NOMO-1 treated with dmso at 0.1 percent for 144 hours (cell line): Measurements from ENCODE around the gene TCP10L.
A peak's percentile ranks its signal among the peaks of the same experiment; 100 is the strongest.
"Not testable (repeated sequence)": the region's sequence is repeated elsewhere in the genome, so short reads cannot be mapped to it uniquely, and the experiment has no call there.

Experiments used
- DNase-seq: peaks from one replicate; lab custom pipeline; 2025; ENCODE audit not compliant: unreplicated experiment; lab: John Stamatoyannopoulos, UW

The TCP10L gene

DNA sequence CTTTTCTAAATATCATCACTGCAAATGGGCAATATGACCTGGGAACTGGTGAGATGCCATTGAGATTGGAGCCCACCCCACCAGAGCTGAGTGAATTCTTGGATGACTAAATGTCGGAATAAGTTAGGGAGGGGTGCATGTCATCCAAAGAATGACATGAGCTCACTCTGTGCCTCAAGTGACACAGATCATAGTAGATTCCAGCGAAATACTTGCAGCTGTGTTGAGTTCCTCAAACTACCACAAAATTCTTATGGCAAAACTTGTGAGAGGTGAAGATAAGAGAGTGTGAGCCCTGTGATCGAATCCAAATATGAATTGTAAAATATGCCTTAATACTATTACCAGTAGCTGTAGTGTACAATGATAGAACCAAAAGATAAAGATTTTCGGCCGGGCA, 2.3 kb upstream of the TCP10L start:
- DNase-seq: no peak

DNA sequence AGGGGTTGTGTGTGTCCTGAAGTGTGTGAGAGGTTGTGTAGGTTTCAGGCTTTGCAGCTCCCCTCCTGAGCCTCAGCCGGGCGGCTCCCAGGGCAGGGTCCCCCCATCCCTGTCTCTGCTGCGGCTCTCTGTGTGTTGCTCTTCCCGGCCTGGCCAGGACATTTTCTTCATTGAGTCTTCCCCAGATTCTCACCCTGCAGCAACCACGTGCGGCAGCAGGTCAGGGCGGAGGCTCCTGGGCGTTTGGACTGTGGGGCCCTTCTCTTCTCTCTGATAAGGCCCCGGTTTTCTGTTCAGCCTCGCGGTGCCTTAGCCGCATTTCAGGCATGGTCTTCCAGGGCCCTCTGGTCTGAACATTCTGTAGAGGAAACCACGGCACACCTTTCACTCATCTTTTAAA, 1.8 kb upstream of the TCP10L start:
- DNase-seq: no peak

DNA sequence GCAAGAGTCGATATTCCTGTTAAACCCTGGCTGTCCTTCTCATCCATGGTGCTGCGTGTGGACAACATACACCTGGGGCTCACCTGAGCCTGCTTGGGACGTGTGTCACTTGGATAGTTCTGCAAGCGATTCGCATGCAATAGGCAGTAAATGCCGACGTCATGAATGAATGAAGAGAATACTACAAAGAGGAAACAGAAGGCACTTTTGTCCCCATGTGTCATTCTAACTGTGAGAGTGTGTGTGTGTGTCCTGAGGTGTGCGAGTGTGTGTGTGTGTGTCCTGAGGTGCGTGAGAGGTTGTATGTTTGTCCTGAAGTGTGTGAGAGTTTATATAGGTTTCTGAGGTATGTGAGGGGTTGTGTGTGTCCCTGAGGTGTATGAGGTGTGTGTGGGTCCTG, 647 bp upstream of the TCP10L start:
- DNase-seq: no peak

DNA sequence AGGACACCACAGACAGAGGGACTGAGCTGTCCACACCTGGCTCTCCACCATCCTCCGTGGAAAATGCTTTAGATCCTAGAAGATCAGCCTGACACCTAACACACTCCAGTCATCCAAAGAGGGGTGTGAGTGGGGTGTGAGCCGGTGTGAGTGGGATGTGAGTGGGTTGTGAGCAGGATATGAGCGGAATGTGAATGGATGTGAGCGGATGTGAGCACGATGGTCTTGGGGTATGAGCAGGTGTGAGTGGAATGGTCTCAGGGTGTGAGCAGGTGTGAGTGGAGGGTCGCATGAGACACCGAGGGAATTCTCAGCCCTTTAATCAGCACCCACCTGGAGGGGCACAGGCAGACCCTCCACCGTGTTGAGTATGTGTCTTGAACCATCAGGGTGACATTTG, 851 bp downstream of the TCP10L start:
- DNase-seq: no peak

DNA sequence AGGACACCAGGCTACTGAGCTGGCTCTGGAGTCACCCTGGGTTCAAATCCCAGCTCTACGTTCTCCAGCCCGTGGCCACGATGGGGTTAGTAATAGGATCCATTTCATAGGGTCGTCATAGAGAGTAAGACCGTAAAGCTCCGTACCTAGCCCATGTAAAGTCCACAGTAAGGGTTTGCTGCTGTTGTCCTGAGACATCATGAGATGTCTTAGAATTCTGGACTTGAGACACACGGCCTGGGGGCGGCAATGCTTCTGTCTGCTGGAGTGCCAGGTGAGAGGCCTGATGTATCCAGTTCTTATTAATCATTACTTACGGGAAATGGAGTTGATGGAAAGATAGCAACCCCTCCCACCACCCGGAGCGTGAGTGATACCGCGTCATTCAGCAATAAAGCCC, 3.6 kb downstream of the TCP10L start:
- DNase-seq: no peak

DNA sequence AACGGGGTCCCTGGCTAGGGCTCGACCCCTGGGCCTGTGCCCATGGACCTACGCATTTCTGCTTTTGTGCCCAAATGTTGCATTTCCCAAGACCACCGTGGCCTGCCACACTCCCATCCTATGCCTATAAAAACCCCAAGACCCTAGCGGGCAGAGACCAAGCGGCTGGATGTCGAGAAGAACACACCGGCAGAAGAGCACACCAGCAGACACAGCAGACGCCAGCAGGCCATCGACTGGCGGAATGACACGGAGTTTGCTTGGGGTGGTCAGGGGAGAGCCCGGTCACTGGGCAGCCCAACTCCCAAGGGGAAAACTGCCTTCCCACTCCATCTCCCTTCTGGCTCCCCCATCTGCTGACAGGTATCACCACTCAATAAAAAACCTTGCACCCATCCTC, 4.4 kb downstream of the TCP10L start:
- no peak for DNase-seq

DNA sequence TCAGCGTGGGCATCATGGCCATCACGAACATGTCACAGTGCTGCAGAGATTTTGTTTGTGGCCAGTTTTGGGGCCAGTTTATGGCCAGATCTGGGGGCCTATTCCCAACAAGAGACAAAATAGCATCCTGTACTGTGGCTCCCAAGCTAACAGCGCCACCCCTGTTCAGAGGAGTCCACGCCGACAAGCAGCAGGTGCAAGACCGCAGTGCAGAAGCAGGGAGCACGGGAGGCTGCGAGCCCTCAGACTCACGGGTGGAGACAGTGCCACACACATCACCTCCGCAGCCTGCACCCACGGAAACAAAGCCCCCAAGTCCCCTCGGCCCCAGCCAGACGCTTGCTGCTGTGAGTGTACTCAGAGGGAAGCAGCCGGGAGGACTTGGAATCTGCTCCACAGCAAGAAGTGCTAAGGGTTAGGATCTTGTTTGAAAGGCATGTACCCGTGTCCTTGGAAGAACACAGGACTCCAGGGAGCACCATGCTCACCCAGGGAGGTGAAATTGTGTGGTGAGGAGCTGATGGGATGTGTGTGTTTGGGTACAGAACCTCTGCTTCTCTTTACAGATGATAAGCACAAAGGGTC, 7.1 kb downstream of the TCP10L start:
- DNase-seq: no peak

DNA sequence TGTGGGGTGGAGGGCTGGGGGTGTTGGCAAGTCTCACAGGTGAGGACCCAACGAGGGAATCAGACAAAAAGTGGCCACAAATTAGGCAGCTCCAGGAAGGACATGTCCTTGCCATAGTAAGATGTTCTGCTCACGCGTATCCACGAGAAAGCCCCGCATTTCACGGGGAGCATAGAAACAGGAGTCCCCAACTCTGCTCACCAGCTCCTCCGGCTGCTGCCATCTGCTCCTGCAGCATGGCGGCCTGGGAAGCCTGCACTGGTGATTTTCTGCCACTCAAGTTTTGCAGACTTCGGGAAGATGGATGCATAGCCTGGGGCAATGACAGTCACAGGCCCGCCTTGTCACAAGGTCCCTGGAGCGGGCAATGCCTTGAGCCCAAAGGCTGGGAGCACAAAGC, 9.3 kb downstream of the TCP10L start:
- no peak for DNase-seq

DNA sequence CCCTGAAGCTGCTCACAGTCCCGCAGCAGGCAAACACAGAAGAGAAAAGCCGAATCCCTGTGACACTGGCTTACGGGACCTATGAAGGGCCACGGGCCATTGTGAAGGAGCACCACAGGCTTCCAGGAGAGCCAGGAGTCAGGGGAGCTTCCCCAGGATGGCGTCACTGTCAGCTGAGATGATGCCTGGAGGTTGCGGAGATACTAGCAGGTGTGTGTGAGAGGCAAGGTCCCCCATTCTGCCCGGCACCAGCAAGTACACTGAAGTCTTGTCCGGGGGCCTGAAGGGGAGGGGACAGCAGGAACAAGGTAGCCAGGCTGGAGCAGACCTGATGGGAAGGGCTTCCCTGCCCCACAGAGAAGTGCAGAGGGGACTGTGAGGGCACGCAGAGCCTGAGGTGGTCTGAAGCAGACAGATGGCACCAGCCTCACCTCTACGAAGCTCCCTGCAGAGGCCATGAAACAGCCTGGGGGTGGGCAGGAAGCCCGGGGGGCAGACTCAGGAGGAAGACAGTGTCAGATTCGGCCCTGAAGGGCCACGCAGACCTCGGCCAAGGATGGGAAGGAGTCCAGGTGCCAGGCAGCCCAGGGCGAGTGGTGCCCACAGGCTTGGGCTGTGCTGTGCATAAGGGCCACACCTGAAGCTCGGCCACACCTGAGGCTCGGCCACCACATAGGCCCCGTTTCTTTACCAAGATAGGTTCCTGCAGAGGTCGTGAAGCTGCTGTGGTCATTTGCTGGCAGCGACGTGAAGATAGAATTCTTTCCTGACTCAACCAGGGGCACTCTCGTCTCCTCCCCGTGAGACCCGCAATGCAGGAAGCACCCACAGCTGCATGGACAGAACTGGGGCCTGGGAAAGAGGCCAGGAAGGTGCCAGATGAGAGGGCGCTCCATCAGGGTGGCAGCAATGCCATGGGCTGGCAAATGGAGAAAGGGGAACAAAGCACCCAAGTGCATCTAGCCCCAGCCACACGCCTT, 10.1 kb downstream of the TCP10L start:
- DNase-seq: no peak

DNA sequence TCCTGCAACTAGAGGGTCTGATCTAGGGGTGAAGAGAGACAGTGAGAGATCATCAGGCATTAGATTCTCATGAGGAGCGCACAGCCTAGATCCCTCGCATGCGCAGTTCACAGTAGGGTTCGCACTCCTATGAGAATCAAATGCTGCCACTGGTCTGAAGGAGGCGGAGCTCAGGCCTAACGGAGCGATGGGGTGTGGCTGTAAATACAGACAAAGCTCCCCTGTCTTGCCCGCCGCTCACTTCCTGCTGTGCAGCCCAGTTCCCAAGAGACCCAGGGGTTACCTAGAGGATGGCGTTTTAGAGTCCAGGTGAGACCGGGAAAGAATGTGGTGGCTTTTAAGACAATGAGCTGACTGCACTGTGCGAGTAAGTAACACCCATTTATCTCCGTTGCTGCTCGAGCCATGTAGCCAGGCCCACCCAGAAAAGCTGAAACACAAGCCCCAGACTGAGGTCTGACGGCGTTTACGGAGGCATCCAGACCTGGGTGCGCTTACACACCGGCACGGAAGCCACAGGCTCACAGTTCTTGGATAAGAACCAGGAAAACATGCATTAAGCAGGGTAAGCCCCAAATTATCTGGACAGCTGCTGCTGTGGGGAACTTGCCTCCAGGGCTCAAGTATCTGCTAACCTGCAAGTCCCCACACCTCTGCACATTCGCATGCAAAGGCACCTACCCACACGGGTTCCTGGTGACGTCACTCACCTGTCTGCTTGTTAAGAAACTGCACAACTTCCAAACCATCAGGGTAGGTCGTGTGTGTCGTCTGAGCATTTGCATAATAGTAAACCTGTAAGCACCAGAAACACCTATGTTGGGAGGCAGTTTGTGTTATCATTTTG, 12.5 kb downstream of the TCP10L start:
- DNase-seq: no peak

DNA sequence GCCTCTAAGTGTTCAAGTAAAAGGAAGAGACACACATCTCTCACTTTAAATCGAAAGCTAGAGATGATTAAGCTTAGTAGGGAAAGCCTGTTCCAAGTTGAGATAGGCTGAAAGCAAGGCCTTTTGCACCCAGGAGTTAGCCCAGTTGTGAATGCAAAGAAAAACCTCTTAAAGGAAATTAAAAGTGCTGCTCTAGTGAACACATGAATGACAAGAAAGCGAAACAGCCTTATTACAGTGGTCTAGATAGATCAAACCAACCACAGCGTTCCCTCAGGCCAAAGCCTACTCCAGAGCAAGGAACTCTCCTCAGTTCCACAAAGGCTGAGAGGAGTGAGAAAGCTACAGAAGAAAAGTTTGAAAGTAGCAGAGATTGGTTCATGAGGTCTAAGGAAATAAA, 14.9 kb downstream of the TCP10L start:
- DNase-seq: no peak

DNA sequence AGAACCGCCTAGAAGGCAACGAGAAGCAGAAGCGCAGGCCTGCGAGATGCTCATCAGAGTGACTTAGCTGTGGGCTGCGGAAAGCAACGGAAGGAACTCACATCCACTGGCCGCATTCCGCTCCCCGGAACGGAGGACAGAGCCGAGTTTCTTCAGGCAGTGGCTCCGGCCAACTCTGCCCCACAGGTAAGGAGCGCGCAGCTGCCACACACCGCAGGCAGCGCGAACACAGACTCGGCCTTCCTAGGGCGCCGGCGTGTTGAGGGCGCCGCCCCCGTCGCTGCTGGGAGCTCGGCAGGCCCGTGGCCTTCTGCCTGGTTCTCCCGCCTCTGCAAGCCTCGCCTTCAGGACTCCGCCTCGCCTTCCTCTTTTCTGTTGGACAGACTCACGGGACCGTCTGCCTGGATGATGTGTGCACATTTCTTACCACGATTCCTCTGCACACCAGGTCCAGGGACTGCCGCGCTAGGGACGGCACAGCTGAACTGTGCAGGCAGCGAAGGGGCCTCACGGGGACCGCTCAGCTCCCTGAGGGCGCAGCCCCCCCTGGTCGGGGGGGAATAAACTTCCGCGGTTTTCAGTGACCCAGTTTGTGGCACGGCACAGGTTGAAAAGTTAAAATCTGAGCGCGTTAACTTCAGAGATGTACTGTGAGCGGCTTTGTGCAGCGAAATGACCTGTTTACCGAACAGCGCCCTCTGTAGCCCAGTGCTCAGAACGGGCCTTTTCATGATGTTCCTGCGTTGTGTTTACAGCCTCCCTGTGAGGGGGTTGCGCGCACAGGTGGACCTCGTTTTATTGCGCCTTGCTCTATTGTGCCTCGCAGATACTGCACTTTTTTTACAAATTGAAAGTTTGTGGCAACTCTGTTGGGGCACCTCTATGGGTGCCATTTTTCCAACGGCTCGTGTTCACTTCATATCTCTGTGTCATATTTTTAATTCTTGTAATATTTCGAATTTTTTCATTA, 15.8 kb downstream of the TCP10L start:
- peak; percentile 71 for DNase-seq

DNA sequence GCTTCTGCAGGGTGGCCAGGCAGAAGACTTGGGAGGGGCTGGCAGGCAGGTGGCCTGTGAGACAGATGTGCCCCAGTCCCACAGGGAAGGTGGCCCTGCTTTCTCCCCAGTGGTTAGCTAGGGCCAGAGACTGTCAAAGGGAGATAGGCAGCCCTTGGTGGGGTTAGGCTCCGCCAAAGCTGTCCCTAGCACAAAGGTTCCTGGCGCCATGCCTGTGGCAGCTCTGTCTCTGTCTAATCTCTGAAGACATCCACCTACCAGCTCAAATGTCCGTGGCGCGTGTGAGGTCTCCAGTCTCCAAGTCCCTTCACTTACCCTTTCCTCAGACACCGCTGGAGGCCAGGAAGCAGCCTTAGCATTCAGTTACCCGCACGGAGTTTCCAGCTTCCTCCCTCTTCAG, 17.7 kb downstream of the TCP10L start:
- DNase-seq: no peak

DNA sequence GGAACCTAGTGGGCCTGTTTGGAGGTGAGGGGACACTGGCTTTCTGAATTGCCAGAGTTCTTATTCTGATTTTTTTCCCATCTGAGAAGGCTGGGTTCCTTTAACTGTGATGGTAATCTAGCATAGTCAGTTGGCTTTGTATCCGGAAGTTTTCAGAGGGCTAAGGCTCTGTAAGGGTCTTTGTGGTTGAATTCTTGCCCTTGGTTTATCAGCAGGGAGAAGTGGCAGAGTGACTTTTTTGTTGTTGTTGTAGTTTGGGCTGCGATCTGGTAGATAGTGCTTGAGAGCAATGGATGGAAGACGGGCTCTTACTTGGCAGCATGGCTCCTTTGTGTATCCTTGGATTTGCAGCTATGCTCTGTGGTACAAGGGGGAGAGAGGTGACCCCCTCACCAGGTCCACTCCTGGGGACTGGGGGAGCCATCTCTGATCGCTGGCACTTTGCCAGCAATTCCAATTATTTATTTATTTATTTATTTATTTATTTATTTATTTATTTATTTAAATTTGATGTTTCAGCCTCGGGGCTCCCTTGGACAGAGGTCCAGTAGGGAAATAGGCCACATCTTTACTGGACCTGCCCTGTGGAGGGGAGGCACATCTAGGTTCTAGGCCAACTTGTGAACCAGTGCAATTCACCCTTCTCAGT, 18.5 kb downstream of the TCP10L start:
- no peak for DNase-seq

DNA sequence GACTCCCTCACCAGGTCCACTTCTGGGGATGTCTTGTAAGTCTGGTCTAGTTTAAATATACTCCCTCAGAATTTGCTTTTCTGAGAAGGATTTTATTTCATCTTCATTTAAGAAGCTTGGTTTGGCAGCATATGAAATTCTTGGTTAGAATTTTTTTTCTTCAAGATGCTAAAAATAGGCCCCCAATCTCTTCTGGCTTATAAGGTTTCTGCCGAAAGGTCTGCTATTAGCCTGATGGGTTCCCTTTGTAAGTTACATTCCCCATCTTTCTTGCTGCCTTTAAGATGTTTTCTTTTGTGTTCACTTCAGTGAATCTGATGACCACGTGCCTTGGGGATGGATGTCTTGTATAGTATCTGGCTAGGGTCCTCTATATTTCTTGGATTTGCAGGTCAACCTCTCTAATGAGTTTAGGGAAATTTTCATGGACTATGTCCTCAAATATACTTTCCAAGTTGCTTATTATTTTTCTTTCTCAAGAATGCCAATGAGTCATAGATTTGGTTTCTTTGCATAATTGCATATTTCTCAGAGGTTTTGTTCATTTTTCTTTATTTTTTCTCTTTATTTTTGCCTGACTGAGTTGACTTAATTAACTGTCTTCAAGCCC, 19.4 kb downstream of the TCP10L start:
- no peak for DNase-seq

DNA sequence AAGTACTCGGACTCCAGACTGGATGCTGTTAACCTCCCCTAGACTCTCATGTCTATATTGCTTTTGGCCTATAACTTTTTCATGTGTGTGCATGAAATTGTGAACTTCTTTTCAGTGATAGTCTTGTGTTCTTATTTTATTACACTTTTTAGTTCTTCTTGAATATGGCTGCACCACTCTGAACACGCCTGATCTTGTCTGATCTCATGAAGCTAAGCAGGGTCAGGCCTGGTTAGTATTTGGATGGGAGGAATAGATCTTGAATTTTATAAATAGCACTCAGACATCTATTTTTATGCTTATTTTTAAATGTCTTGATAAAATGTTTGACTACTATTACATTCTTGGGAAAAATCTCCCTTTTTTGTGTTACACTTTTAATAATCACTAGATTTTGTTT, 22.4 kb downstream of the TCP10L start:
- DNase-seq: no peak

DNA sequence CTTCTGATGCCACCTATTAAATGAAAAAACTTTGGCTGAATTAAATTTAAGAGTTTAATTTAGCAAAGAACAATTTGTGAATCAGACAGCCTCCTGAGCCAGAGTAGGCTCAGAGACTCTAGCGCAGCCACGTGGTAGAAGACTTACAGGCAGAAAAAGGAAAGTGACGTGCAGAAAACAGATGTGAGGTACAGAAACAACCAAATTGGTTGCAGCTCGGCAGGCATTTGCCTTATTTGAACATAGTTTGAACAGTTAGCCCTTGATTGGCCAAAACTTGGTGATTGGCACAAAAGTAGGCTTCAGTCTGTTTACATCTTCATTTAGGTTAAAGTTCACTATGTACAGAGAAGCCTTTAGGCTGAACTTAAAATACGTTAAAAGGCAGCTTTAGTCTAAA, 22.9 kb downstream of the TCP10L start:
- no peak for DNase-seq

DNA sequence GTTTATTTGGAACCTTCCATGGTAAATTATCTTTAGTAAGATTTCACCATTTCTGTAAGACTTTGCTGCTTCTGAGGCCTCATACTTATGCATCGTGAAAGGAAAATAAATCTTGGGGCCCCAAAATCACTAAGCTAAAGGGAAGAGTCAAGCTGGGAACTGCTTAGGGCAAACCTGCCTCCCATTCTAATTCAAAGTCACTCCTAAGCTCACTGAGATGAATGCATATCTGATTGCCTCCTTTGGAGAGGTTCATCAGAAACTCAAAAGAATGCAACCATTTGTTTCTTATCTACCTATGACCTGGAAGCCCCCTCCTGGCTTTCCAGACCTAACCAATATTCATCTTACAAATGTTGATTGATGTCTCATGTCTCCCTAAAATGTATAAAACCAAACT, 23.8 kb downstream of the TCP10L start:
- DNase-seq: not testable (repeated sequence)

DNA sequence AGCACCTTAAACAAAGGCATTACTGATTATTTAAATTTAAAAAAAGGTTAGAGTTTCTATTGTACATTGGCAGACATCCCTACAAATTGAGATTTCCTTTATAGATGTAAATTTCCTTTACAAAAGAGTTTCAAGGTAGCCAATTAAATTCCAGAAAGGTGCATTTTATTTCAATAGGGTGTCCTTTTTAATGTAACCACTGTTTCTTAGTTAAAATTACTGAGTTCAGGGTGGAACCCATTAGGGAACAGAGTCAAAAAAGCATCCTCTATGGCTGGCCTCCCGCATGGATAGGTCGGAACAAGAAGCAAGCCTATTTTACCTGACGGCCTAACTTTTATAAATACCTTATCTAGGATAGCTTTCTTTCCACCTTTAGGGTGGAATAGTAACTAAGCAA, 24.4 kb downstream of the TCP10L start:
- no peak for DNase-seq
